HPDE6-E6E7 (cell line): ENCODE measurements around the gene TMEM245.
"Not testable (repeated sequence)": the region's sequence is repeated elsewhere in the genome, so short reads cannot be mapped to it uniquely, and the experiment has no call there.

ENCODE experiments used
- DNase-seq: peaks from one replicate; pipeline ENCODE4 v3.0.0; 2011; ENCODE audit warnings: missing footprints; ENCODE audit errors: extremely low spot score

Gene TMEM245

GRCh38 chr9:109064963-109065702 is 54.6 kb downstream of the TMEM245 start:
- DNase-seq: peak; percentile 53

- no peak for DNase-seq
Observed at GRCh38 chr9:109063760-109064159, 56.0 kb downstream of the TMEM245 start.

- DNase-seq: no peak
Observed at GRCh38 chr9:109062543-109062942, 57.2 kb downstream of the TMEM245 start.

GRCh38 chr9:109060191-109060590 is 59.6 kb downstream of the TMEM245 start:
- DNase-seq: no peak

GRCh38 chr9:109053121-109053520 is 66.6 kb downstream of the TMEM245 start:
- DNase-seq: not testable (repeated sequence)

- DNase-seq: no peak
Observed at GRCh38 chr9:109052416-109052815, 67.3 kb downstream of the TMEM245 start.

GRCh38 chr9:109051733-109052132 is 68.0 kb downstream of the TMEM245 start:
- DNase-seq: no peak

GRCh38 chr9:109050444-109050843 is 69.3 kb downstream of the TMEM245 start:
- DNase-seq: no peak

GRCh38 chr9:109048822-109049221 is 70.9 kb downstream of the TMEM245 start:
- DNase-seq: no peak

GRCh38 chr9:109047259-109047658 is 72.5 kb downstream of the TMEM245 start:
- DNase-seq: no peak

GRCh38 chr9:109046346-109046745 is 73.4 kb downstream of the TMEM245 start:
- DNase-seq: no peak

GRCh38 chr9:109043578-109043977 is 76.2 kb downstream of the TMEM245 start:
- no peak for DNase-seq

GRCh38 chr9:109040571-109040970 is 79.2 kb downstream of the TMEM245 start:
- no peak for DNase-seq

GRCh38 chr9:109039539-109039938 is 80.2 kb downstream of the TMEM245 start:
- DNase-seq: no peak

GRCh38 chr9:109037946-109038715 is 81.6 kb downstream of the TMEM245 start:
- no peak for DNase-seq

- DNase-seq: no peak
Observed at GRCh38 chr9:109036744-109037680, 82.7 kb downstream of the TMEM245 start.

GRCh38 chr9:109035684-109036423 is 83.9 kb downstream of the TMEM245 start:
- peak; percentile 51 for DNase-seq

GRCh38 chr9:109033941-109034700 is 85.6 kb downstream of the TMEM245 start:
- DNase-seq: no peak

GRCh38 chr9:109031241-109031640 is 88.5 kb downstream of the TMEM245 start:
- DNase-seq: no peak

- no peak for DNase-seq
Observed at GRCh38 chr9:109030426-109030825, 89.3 kb downstream of the TMEM245 start.

- no peak for DNase-seq
Observed at GRCh38 chr9:109028457-109028856, 91.3 kb downstream of the TMEM245 start.
